Epithelial cell of proximal tubule (primary cell): ENCODE measurements around the gene FIS1. TPM values are rescaled to one million over a fixed set of nuclear protein-coding genes. Genes with fewer than 3 reads are reported as not detected.

ENCODE experiments used
- DNase-seq: peaks from one replicate; pipeline ENCODE4 v3.0.0-alpha.2; 2011; ENCODE audit warnings: low read depth
- H3K4me3 ChIP-seq: 2 replicates; pipeline ENCODE4 v1.5.1; 2011; ENCODE audit warnings: low read depth, mild to moderate bottlenecking, low read length
- CTCF ChIP-seq: conservative IDR thresholded peaks from 2 replicates; pipeline ENCODE4 v1.5.1; 2012; ENCODE audit warnings: low read depth, mild to moderate bottlenecking, low read length
- total RNA-seq: library from RNA; depleted of rRNA; stranded (reverse); fragments of >200 nt; gene quantifications from 2 replicates; pipeline ENCODE4 v1.2.3, GENCODE V29; 2015

Gene FIS1
- total RNA-seq, 1 donor from 2014 or later, result 189 TPM

DNA sequence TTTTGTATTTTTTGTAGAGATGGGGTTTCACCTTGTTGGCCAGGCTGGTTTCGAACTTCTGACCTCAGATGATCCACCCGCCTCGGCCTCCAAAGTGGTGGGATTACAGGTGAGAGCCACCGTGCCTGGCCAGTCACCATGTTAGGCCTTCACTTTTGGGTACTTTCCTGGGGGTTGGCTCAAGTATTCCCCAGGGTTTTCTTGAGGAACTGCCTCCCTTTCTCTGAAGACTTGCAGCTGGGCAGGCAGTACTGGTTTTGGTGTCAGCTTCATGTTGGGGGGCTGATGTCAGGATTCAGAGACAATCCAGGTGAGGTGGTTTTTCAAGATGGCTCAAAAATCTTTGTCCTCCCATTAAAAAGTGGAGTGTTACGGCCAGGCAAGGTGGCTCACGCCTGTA is 19.2 kb downstream of the FIS1 start:
- DNase-seq, result no peak
- no peak for TF ChIP-seq CTCF
- H3K4me3 ChIP-seq, result no peak overlapping the region

GRCh38 chr7:101223528-101223927 is 21.4 kb downstream of the FIS1 start:
- H3K4me3 ChIP-seq, result no peak overlapping the region
- no peak for TF ChIP-seq CTCF
- DNase-seq, result no peak

GRCh38 chr7:101222275-101222830 is 22.5 kb downstream of the FIS1 start:
- no peak for DNase-seq
- no peak overlapping the region for H3K4me3 ChIP-seq
- TF ChIP-seq CTCF, result no peak

DNA sequence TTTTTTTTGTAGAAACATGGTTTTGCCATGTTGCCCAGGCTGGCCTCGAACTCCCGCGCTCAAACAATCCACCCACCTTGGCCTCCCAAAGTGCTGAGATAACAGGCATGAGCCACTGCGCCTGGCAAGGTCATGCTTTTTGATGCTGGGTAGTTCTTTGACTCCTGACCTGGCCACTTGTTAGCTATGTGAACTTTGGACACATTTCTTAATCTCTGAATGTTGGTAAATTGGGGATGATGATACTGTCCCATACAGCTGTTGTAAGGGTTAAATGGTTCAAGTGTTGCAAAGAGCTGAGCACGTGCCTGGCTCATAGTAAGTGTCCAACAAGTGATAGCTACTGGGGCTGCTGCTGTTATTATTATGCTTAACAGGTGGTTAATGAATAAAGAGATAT is 24.6 kb downstream of the FIS1 start:
- no peak for TF ChIP-seq CTCF
- no peak for DNase-seq
- no peak overlapping the region for H3K4me3 ChIP-seq

DNA sequence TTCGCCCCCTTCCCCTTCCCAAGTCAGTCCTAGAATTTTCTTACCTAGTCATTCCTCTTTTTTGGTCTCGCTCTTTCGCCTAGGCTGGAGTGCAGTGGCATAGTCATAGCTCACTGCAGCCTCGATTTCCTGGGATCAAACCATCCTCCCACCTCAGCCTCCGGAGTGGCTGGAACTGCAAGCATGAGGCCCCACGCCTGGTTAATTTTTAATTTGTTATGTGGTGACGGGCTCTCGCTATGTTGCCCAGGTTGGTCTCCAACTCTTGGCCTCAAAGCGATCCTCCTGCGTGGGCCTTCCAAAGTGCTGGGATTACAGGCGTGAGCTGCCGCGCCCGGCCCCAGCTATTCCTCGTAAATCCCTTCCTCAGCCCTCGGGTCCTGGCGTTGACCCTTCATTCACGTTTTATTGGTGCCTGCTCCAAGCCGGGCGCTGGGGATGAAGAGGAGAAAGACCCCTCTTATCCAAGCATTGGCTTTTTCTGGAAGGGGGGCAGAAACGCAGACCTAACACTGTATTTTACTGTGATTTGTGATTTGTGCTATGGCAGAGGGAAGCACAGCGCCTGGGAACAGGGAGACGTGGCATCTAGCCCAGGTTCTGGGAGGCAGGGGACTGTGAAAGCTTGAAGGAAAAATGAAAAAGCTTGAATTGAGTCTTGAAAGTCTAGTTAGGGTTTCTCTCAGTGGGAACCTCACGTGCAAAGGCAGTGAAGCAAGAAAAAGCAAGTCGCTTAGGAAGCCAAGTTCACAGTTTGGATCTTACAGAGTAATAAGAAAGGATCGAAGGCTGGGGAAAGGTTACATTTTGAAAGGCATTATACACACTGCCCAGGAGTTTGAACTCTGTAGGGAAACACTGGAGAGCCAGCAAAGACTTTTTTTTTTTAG is 26.4 kb downstream of the FIS1 start:
- H3K4me3 ChIP-seq, result peak overlapping the region; percentile 68
- no peak for DNase-seq
- TF ChIP-seq CTCF, result no peak

DNA sequence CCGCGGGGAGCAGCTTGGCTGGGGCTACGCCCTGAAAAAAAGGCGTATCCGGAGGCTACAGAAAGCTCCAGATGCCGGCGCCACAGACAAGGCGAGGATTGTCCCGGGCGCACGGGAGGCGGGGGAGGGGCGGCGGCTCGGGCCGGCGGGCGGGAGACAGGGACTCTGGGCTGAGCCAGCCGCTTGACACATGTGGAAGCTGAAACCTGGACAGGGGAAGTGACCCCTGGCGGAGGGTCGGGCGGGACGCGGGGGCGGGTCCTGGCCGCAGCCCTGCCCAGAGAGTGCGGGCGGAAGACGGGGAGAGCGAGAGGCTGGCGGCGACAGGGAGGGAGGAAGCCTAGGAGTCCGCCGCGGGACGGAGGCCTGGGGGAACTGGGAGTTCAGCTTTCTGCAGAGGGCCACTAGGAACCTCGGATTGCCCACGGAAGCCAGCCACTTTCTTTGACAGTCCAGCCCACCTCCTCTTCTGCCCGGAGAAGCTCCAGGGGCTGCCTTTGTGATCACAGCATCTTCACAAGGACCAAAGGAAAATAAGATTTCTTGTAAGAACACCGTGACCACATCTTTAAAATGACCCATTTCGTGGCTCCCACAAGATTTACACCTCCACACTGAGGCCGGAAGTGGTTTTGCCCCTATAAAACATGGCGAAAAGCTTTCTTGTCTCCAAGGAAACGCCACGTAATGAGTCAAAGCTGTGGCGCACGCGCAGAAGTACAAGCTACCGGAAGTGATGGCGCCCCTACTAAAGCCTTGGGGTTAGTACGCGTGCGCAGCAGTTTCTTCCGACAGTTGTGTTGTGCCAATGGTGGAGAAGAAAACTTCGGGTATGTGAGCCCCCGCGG is 27.3 kb downstream of the FIS1 start, which contains the start of the genes PLOD3 and ZNHIT1:
PLOD3 (minus strand) TSS at position 194 of the 848 bp plus-strand sequence. CDS start 307 bp downstream, outside the sequence.
ZNHIT1 (plus strand) TSS at position 778 of the 848 bp plus-strand sequence; CDS start at position 809, 31 bp downstream.
- TF ChIP-seq CTCF, result no peak
- peak; percentile 85 for DNase-seq
- peak within 1 kb of the TSS; percentile 68 for H3K4me3 ChIP-seq
